Smooth muscle cell of the brain vasculature (primary cell): ENCODE results near the gene TMEM80.
"Not testable (repeated sequence)": the region's sequence is repeated elsewhere in the genome, so short reads cannot be mapped to it uniquely, and the experiment has no call there.

Source experiments
- DNase-seq: peaks from one replicate; pipeline ENCODE4 v3.0.0-alpha.2; 2012; ENCODE audit warnings: low read depth, low spot score

The TMEM80 gene

GRCh38 chr11:679271-680207 is 16.1 kb upstream of the TMEM80 start:
- DNase-seq, result no peak

- DNase-seq, result no peak
Observed at GRCh38 chr11:680476-680875, 15.1 kb upstream of the TMEM80 start.

DNA sequence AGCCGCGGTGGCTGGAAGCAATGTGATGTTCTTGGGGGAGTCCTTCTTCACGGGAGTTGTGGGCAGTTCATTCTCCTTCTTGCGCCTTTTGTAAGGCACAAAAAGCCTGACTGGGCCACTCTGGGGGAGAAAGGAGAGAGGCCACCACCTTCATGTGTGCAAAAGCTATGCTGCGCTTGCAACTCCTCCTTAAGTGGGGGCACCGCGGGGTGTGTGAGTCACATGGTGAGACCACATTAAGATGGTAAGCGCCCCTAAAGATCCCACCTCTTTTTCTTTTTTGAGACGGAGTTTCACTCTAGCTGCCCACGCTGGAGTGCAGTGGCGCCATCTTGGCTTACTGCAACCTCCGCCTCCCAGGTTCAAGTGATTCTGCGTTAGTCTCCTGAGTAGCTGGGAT is 14.6 kb upstream of the TMEM80 start:
- no peak for DNase-seq

DNA sequence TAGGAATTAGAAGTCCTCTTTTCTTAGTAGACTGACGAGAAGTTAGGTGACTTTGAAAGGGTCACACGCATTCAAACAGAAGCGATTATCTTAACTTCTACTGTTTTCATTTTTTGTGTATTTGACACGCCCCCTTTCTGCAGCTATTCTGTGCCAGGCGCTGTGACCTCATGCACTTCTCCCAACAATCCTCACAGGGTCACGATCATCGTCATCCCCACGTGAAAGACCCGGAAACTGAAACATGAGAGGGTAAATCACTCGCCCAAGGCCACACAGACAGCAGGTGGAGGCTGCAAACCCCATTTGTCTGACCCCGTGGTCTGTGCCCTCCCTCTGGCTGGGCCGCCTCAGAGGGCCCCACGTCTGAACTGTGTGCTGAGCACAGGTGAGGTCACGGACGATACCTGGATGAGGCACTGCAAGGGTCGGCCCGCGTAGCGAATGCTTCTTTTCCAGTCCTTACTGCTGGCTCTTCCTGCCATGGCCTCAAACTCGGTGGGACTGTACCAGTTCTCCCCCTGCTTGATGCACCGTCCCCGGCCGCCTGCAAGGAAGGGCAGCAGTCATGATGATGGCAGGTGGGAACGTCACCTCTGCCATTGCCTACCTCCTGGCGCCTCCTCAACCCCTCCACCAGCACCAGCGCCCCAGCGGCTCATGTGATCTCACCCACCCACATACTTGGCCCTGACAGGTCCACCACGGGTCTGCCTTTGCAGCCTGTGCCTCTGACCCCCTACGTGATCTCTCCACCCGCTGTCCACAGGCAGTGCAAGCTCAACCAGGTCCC is 9.0 kb upstream of the TMEM80 start:
- no peak for DNase-seq

DNA sequence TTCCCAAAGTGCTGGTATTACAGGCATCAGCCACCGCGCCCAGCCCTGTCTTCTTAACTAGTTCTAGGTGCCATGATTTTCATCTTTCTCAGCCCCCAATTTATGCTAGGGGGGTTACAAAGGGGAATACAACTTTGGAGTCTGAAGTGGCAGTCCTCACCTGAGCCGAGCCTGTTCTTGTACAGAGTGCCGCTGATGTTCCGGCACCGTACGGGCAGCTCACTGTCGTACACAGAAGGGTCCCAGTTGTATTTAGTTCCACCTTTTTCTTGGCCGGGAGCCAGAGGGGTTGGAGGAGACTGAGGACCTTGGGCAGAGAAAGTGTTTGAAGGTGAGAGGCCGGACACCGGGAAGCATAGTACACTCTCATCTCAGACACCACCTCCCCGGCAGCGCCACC is 7.9 kb upstream of the TMEM80 start:
- DNase-seq, result no peak

GRCh38 chr11:688681-689080 is 6.9 kb upstream of the TMEM80 start:
- DNase-seq, result no peak

DNA sequence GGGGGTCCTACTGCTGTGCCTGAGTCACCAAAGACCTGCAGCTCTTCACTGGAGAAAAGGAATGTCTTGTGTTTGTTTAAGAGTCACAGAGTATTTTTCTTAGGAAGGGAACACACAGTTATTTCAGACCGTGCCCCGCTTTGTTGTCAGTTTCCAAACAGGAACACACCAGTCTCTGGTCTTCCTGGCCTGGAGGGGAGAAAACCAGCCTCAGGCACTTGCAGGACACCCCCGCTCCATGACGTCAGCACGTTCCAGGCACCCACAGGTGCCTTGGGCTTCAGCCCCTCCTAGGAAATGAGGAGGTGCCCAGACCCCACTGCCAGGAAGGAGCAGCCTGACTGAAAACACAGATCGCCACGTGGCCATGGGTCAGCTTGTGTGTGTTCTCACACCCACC is 6.0 kb upstream of the TMEM80 start:
- DNase-seq, result peak; percentile 79

GRCh38 chr11:690244-690643 is 5.4 kb upstream of the TMEM80 start:
- DNase-seq, result not testable (repeated sequence)

GRCh38 chr11:690738-691633 is 4.6 kb upstream of the TMEM80 start:
- no peak for DNase-seq

GRCh38 chr11:691710-692590 is 3.7 kb upstream of the TMEM80 start:
- no peak for DNase-seq

DNA sequence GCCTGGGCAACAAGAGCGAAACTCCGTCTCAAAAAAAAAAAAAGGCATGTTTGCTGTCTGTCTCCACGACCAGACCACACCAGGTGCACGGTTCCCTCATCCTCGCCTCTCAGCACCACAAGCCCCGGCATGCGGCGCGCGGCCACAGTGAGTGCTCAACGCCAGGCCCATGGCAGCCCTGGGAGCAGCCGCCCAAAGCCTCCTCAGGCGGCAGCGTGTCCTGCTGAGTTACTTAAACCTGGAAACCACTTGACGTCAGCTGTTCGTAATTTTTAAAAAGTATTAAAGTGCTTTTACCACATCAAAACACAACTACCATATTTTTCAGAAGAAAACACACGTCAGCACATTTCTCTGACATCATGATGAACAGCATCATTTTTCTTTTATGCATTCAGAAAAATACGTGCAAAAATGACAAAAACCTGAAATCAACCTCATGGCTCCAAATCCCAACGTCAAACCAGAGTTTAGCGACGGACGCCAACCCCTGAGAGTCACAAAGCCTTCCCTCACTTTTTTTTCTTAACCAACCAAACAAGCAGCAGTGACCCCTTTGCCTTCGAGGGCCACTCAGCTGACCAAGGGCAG is 2.7 kb upstream of the TMEM80 start:
- DNase-seq, result no peak

DNA sequence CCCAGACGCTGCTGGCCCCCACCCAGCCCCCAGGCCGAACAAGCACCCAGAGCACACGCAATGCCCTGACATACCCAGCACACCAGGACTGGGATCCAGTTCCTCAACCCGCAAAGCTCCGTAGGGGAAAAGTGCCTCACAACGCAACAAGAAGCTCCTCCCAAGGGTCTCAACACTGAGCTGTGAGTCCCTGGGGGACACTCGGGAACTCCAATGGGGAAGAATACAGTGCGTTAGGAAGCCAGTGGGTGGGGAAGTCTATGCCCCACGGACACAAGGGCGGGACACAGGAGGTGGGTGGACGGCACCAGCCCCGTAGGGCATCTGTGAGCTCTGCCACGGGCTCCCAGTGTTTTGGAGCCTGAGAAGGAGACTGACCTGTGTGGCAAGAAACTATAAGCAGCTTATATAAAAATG is 2.2 kb upstream of the TMEM80 start:
- DNase-seq, result no peak

DNA sequence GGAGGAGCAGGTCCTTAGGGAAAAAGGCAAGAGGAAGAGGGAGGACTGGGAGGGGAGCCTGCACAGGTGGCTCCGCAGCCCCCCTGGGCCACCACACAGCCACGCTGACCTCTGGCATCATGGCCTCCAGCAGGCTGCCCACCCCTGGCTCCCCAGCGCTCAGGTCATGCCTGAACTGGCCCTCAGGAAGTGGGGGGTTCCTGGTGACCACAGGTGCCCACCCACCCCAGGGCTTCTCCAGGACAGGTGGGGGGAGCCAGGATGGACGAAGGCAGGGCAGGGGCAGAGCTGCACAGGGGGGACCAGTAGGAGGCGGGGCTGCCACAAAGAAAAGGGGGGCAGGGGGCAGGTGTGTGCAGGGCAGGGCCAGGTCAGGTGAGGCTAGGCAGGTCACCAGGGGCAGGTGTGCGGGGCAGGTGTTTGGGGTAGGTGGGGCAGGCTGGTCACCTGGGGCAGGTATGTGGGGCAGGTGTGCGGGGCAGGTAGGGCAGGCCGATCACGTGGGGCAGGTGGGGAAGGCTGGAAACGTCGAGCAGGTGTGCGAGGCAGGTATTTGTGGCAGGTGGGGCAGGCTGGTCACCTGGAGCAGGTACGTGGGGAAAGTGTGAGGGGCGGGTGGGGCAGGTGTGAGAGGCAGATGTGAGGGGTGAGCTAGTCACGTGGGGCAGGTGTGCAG is 1.6 kb upstream of the TMEM80 start:
- no peak for DNase-seq

- peak; percentile 97 for DNase-seq
Observed at GRCh38 chr11:694563-695287, 891 bp upstream of the TMEM80 start, which contains the start of gene DEAF1. DEAF1 (minus strand) TSS chr11:695222; CDS start chr11:695047, 175 bp downstream.

DNA sequence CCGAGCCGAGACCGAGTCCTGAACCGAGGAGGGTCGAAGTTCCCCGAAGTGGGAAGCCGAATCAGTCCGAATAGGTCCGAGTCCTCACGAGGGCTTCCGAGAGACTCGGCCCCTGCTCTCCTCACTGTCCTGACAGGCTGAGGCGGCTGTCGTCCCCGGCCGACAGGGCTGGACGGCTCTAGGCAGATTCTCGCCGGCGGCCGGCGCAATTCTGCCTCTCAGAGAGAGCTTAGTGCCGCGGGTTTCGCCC is 403 bp upstream of the TMEM80 start:
- DNase-seq, result no peak

DNA sequence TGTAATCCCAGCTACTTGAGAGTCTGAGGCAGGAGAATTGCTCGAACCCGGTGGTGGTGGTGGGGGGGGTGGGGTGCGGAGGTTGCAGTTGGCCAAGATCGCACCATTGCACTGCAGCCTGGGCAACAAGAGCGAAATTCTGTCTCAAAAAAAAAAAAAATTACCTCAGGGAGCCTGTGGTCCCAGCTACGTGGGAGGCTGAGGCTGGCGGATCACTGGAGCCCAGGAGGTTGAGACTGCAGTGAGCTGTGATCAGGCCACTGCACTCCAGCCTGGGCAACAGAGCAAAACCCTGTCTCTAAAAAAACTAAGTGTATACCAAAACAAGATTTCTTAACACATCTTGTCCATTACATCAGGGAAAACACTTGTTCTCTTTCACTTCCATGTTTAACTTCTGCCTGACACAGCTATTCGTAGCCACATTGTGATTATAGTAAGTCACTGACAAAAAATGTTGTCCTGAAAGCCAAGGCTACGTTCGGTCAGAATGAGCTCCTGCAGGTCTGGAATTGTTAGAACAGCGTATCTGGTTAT is 1.4 kb downstream of the TMEM80 start:
- no peak for DNase-seq

GRCh38 chr11:697811-698311 is 2.2 kb downstream of the TMEM80 start:
- no peak for DNase-seq

DNA sequence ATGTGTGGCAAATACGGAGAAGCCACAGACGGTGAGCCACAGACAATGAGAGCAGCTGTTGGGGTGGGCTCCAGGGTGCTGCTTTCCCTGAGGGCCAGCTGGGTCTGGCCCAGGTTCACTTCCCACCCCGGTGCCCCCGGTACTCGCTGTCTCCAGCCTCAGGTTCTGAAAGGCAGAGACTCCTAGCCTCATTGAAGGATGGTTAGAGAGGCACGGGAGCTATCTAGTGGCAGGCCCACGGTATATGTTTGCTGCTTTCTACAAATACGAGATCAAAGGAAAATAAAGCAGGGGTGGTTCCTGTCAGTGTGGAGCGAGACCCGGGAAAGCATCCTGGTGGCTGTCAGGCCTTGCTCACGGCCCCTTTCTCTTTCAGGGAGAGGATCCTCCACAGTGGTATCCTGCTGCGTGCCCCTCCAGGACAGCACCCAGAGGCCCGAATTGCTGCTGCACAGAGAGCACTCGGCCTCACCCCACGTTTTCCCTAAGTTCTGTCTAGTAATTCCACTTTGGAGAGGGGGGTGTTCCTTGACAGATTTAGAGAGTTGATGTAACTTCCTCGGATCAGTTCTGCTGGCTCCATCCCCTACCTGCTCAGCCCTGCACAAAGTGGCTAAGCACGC is 3.0 kb downstream of the TMEM80 start:
- no peak for DNase-seq
